Cardiac muscle cell (in vitro differentiated cells and primary cell): Measurements from ENCODE around the gene MYPN. TPM values are rescaled to one million over a fixed set of nuclear protein-coding genes. Genes with fewer than 3 reads are reported as not detected.

Source experiments
- DNase-seq, 2 donors: peaks; one replicate each; pipeline versions ENCODE4 v3.0.0 to v3.0.0-alpha.2; 2010 to 2017; ENCODE audit warnings: low read depth in 1 of 2, low spot score in 1 of 2
- H3K27ac ChIP-seq: fragments of 200-600 bp; sonication (generic); 2 replicates; pipeline ENCODE4 v1.5.1; 2016
- H3K27me3 ChIP-seq: fragments of 200-600 bp; sonication (generic); 2 replicates; pipeline ENCODE4 v1.6.0; 2016; ENCODE audit warnings: control low read depth
- H3K36me3 ChIP-seq: fragments of 200-600 bp; sonication (generic); 2 replicates; pipeline ENCODE4 v1.5.1; 2016; ENCODE audit warnings: control low read depth
- H3K4me1 ChIP-seq: fragments of 200-600 bp; sonication (generic); 2 replicates; pipeline ENCODE4 v1.8.1; 2017; ENCODE audit warnings: low read depth, mild to moderate bottlenecking, mixed run types
- H3K4me3 ChIP-seq: fragments of 200-600 bp; sonication (generic); 2 replicates; pipeline ENCODE4 v1.5.1; 2016; ENCODE audit warnings: mild to moderate bottlenecking
- H3K9me3 ChIP-seq: fragments of 200-600 bp; sonication (generic); 2 replicates; pipeline ENCODE4 v1.5.1; 2017; ENCODE audit warnings: low read depth, mild to moderate bottlenecking, control low read depth
- polyA plus RNA-seq: library from polyadenylated mRNA; unstranded; fragments of >200 nt; fragmentation: Nextera tagmentation; extraction: Ambion mirVana; gene quantifications from 2 replicates; pipeline ENCODE4 v1.2.1, GENCODE V29; 2016
- total RNA-seq: library from RNA; depleted of rRNA; stranded (reverse); fragments of >200 nt; gene quantifications from 2 replicates; pipeline ENCODE4 v1.2.3, GENCODE V29; 2016
- TF ChIP-seq, protein P1 (sequence below): IDR thresholded peaks from 2 replicates; pipeline ENCODE4 v1.5.1; 2012; ENCODE audit warnings: low read depth, mild to moderate bottlenecking, low read length

Gene MYPN
- total and polyA plus RNA-seq, 2 experiments from 2014 or later, result 3.9 TPM

DNA sequence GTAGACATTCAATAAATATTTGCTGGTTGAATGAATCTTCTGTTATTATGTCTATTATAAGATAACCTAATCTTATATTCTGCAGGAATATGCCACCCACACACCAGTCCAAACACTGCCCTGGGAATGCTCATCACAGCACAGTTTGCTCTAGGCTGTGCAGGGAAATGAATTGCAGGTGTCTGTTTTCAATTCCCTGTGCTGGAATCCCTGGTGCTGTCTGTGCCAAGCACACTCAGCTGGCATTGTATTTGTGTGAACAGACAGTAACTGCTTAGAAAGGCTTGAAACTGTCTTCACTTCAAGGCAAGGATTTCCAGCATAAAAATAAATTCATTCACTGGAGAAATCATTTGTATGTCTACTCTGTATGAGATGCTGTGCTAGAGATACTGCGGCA, 102.4 kb downstream of the MYPN start:
- TF ChIP-seq, protein P1, sequence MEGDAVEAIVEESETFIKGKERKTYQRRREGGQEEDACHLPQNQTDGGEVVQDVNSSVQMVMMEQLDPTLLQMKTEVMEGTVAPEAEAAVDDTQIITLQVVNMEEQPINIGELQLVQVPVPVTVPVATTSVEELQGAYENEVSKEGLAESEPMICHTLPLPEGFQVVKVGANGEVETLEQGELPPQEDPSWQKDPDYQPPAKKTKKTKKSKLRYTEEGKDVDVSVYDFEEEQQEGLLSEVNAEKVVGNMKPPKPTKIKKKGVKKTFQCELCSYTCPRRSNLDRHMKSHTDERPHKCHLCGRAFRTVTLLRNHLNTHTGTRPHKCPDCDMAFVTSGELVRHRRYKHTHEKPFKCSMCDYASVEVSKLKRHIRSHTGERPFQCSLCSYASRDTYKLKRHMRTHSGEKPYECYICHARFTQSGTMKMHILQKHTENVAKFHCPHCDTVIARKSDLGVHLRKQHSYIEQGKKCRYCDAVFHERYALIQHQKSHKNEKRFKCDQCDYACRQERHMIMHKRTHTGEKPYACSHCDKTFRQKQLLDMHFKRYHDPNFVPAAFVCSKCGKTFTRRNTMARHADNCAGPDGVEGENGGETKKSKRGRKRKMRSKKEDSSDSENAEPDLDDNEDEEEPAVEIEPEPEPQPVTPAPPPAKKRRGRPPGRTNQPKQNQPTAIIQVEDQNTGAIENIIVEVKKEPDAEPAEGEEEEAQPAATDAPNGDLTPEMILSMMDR, result no peak
- Histone ChIP-seq H3K36me3 (no peaks in the 10 kb centered on the region), H3K27me3 (no peaks in the 10 kb centered on the region), H3K4me3 (no peak overlapping the region), H3K4me1 (no peaks in the 10 kb centered on the region), H3K27ac (no peak overlapping the region), H3K9me3 (no peaks in the 10 kb centered on the region)
- DNase-seq, result no peak

DNA sequence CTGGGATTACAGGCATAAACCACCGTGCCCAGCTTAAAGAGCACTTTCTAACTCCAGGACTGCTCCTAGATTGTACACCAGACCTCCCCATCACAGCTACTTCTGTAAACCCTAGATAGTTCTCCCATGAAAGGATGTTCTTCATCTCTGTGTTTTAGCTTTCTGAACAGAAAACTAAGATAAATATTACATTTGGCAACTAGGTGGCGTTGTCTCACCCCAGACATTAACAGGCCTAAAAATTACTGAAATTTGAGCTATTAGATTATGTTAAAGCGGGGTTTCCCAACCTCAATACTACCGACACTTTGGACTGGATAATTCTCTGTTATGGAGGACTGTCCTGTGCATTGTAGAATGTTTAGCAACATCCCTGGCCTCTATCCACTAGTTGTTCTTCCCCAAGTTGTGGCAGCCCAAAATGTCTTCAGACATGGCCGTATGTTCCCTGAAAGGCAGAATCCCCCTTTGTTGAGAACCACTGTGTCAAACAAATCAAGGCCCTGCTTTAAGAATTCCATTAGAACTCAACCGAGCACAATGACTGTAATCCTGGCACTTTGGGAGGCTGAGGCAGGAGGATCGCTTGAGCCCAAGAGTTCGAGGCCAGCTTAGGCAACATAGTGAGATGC, 103.5 kb downstream of the MYPN start:
- TF ChIP-seq, protein P1, result peak; percentile 62
- H3K36me3 ChIP-seq, result no peaks in the 10 kb centered on the region
- no peak overlapping the region for H3K27ac ChIP-seq
- H3K27me3 ChIP-seq, result no peaks in the 10 kb centered on the region
- H3K4me3 ChIP-seq, result no peak overlapping the region
- H3K4me1 ChIP-seq, result no peaks in the 10 kb centered on the region
- DNase-seq, result peak; percentile 8 to 69
- H3K9me3 ChIP-seq, result no peaks in the 10 kb centered on the region

DNA sequence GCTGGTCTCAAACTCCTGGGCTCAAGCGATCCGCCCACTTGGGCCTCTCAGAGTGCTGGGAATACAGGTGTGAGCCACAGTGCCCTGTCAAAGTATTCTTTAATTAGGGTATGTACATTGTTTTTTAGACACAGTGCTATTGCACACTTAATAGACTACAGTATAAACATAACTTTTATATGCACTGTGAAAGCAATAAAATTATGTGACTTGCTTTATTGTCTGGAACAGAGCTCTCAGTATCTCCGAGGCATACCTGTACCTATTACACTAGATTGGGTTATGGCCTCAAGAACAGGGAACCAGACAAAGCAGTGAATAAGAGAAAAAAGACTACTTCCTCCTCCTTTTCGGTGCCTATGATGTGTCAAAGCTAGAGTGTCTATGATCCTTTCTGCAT, 109.5 kb downstream of the MYPN start:
- no peak for DNase-seq
- Histone ChIP-seq H3K4me1 (no peaks in the 10 kb centered on the region), H3K36me3 (no peaks in the 10 kb centered on the region), H3K4me3 (no peak overlapping the region), H3K9me3 (no peaks in the 10 kb centered on the region), H3K27me3 (no peaks in the 10 kb centered on the region), H3K27ac (no peak overlapping the region)
- TF ChIP-seq, protein P1, result no peak

DNA sequence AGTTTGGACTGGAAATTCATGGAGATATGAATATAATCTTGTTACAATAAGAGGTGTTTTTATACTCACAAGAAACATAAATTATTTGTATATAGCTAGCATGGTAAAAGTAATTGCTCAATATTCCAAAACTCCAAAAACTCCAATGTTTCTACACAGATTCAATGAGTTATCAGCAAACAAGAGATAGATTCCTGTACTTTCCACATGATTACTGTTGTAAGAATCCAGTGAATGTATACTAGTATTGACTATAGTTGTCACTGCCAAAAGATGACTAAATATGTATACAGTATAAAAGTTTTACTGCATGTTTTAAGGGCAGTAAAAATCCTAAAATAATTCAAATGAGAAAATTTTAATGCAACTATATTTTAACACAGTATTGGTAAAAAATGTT, 111.9 kb downstream of the MYPN start:
- H3K27ac ChIP-seq, result no peak overlapping the region
- no peaks in the 10 kb centered on the region for H3K4me1 ChIP-seq
- no peaks in the 10 kb centered on the region for H3K9me3 ChIP-seq
- TF ChIP-seq, protein P1, result no peak
- H3K27me3 ChIP-seq, result no peaks in the 10 kb centered on the region
- no peak for DNase-seq
- no peak overlapping the region for H3K4me3 ChIP-seq
- no peaks in the 10 kb centered on the region for H3K36me3 ChIP-seq

DNA sequence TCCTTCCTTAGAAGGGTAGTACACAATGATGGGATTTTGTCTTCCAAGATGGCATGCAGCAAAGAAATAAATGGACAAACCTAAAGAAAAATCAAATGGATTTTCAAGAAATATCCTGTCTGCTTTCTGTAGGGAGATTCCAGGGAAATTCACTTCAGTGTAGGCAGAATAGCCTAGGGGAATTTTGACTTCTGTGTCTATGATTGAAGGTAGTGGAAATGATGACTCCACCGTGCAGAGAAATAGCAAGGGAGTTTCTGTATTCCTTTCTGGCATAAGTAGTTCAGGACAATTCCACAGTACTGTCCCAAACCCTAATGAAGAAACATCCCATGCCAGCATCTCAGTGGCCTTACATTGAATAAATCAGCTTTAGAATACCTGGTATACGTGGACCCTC, 113.1 kb downstream of the MYPN start:
- H3K27ac ChIP-seq, result no peak overlapping the region
- H3K4me1 ChIP-seq, result no peaks in the 10 kb centered on the region
- H3K9me3 ChIP-seq, result no peaks in the 10 kb centered on the region
- H3K4me3 ChIP-seq, result no peak overlapping the region
- no peaks in the 10 kb centered on the region for H3K27me3 ChIP-seq
- no peaks in the 10 kb centered on the region for H3K36me3 ChIP-seq
- TF ChIP-seq, protein P1, result no peak
- no peak for DNase-seq
